HG03354 (cell line): ENCODE results near the gene DBNDD1.

ENCODE experiments used
- ATAC-seq: cut with Tn5 transposase; IDR thresholded peaks from one replicate; pipeline ENCODE4 v1.9.1; 2021; ENCODE audit warnings: mild to moderate bottlenecking; ENCODE audit not compliant: unreplicated experiment, poor library complexity, severe bottlenecking

Gene DBNDD1

GRCh38 chr16:90040152-90041023 lies 21.1 kb upstream of the DBNDD1 start:
- no peak for ATAC-seq

- no peak for ATAC-seq
These were observed 18.0 kb upstream of the DBNDD1 start for GRCh38 chr16:90037276-90037675.

GRCh38 chr16:90035902-90036301 lies 16.6 kb upstream of the DBNDD1 start:
- no peak for ATAC-seq

- no peak for ATAC-seq
These were observed 15.2 kb upstream of the DBNDD1 start for GRCh38 chr16:90034504-90034903.

GRCh38 chr16:90033387-90033786 lies 14.1 kb upstream of the DBNDD1 start:
- no peak for ATAC-seq

GRCh38 chr16:90032674-90033331 lies 13.5 kb upstream of the DBNDD1 start:
- ATAC-seq: no peak

GRCh38 chr16:90031931-90032673 lies 12.8 kb upstream of the DBNDD1 start:
- no peak for ATAC-seq

GRCh38 chr16:90031186-90031930 lies 12.1 kb upstream of the DBNDD1 start:
- ATAC-seq: no peak

GRCh38 chr16:90028985-90029384 lies 9.7 kb upstream of the DBNDD1 start:
- no peak for ATAC-seq

GRCh38 chr16:90027611-90028010 lies 8.4 kb upstream of the DBNDD1 start:
- ATAC-seq: no peak

GRCh38 chr16:90026135-90026534 lies 6.9 kb upstream of the DBNDD1 start:
- no peak for ATAC-seq

GRCh38 chr16:90023078-90023447 lies 3.8 kb upstream of the DBNDD1 start:
- ATAC-seq: no peak

GRCh38 chr16:90022209-90023077 lies 3.2 kb upstream of the DBNDD1 start:
- ATAC-seq: peak; percentile 75

- ATAC-seq: no peak
These were observed 1.7 kb upstream of the DBNDD1 start for GRCh38 chr16:90020838-90021382.

GRCh38 chr16:90020260-90020837 lies 1.1 kb upstream of the DBNDD1 start:
- ATAC-seq: no peak

- no peak for ATAC-seq
These were observed 445 bp upstream of the DBNDD1 start for GRCh38 chr16:90019543-90020259.

GRCh38 chr16:90018297-90018651 lies 982 bp downstream of the DBNDD1 start:
- no peak for ATAC-seq
